ENCODE data around the gene ZNF322. TPM values are rescaled to one million over a fixed set of nuclear protein-coding genes. Genes with fewer than 3 reads are reported as not detected.

Gene ZNF322
- total and polyA plus RNA-seq, 2 of the 8 experiments (the other 6 are each of a cell fraction or from before 2014, with no cell fraction given) = 5.3 to 35.0 TPM

- no peak overlapping the region for H2AK5ac ChIP-seq (ENCODE audit: low read depth, low read length)
- no peaks in the 10 kb centered on the region for H3K27me3 ChIP-seq (replicated peaks in 1 of 4; ENCODE audit: control insufficient read depth in 3 of 4, extremely low read depth in 1 of 4, insufficient read depth in 3 of 4, low read length in 3 of 4)
- no peak overlapping the region for H4K8ac ChIP-seq (ENCODE audit: extremely low read depth, insufficient read depth, low read length)
- H3K9me3 ChIP-seq (ENCODE audit: insufficient read depth in 2 of 2, low read depth in 1 of 2, low read length in 1 of 2) = no peaks in the 10 kb centered on the region
- DNase-seq (ENCODE audit: low read depth in 1 of 2, low spot score in 2 of 2) = no peak
- H3K56ac ChIP-seq (replicated peaks; ENCODE audit: insufficient read length, low read depth, low read length) = no peak overlapping the region
- H3K23ac ChIP-seq (ENCODE audit: insufficient read length) = no peak overlapping the region
- no peak overlapping the region for H3K4me3 ChIP-seq (ENCODE audit: extremely low read depth in 1 of 4, insufficient read depth in 2 of 4, low read depth in 3 of 4, low read length in 4 of 4)
- no peaks in the 10 kb centered on the region for H3K4me1 ChIP-seq (replicated peaks in 1 of 4; ENCODE audit: control insufficient read depth in 3 of 4, insufficient read depth in 4 of 4, low read length in 3 of 4)
- H4K91ac ChIP-seq (replicated peaks; ENCODE audit: insufficient read length, low read length) = no peak overlapping the region
- H3K9ac ChIP-seq (replicated peaks in 1 of 4; ENCODE audit: extremely low read depth in 1 of 4, low read depth in 3 of 4, low read length in 3 of 4) = no peak overlapping the region
- H2BK12ac ChIP-seq (ENCODE audit: low read depth, low read length) = no peak overlapping the region
- no peak overlapping the region for H3K4me2 ChIP-seq (ENCODE audit: insufficient read depth in 1 of 2, low read depth in 2 of 2, low read length in 2 of 2)
- no peak overlapping the region for H2BK15ac ChIP-seq (ENCODE audit: low read length)
- peaks cover 0 to 27% (median 2%) of the 10 kb centered on the region in 4 experiments; a peak in 4 of 8 replicates for H3K36me3 ChIP-seq (ENCODE audit: control insufficient read depth in 2 of 4, insufficient read depth in 4 of 4, low read length in 3 of 4)
- H3K4ac ChIP-seq (replicated peaks; ENCODE audit: insufficient read length, low read depth, low read length) = no peak overlapping the region
- H2BK120ac ChIP-seq (replicated peaks; ENCODE audit: low read depth, low read length) = no peak overlapping the region
- FAIRE-seq = no peak
- no peak overlapping the region for H3K14ac ChIP-seq (ENCODE audit: insufficient read length)
- peaks cover 0 to 3% of the 10 kb centered on the region in 2 experiments for H4K20me1 ChIP-seq (replicated peaks in 1 of 2; ENCODE audit: control insufficient read depth in 1 of 2, insufficient read depth in 2 of 2, low read length in 2 of 2)
- peaks cover 0 to 46% of the 10 kb centered on the region in 2 experiments; a peak in 2 of 4 replicates for H3K79me2 ChIP-seq (ENCODE audit: control insufficient read depth in 1 of 2, insufficient read depth in 2 of 2, low read length in 2 of 2)
- ChIA-PET CTCF (ENCODE audit: partially characterized antibody) (interaction anchor here (1.6 kb wide), 1 partner anchor 9 kb away, joined by 4 read pairs; no protein-coding TSS in a partner anchor), POLR2A (ENCODE audit: partially characterized antibody) (no interaction called here)
- no peaks in the 10 kb centered on the region for H3K23me2 ChIP-seq (ENCODE audit: low read depth, low read length)
- H2BK5ac ChIP-seq (ENCODE audit: low read depth, low read length) = no peak overlapping the region
- H3K18ac ChIP-seq (ENCODE audit: extremely low read depth, low read length) = no peak overlapping the region
- TF ChIP-seq FOSL1 (IDR thresholded peaks at IDR 0.05; ENCODE audit: insufficient read depth, low read depth, low read length) (no peak), CREB1 (IDR thresholded peaks at IDR 0.05) (no peak), MAFK (IDR thresholded peaks at IDR 0.05; ENCODE audit: low read depth, low read length) (no peak), TAF1 (IDR thresholded peaks at IDR 0.05; ENCODE audit: low read depth, low read length) (no peak), BRCA1 (IDR thresholded peaks at IDR 0.05; ENCODE audit: low read depth, low read length) (no peak), CBX5 (IDR thresholded peaks at IDR 0.05; ENCODE audit: low read depth, low read length) (no peak), CHD1 (IDR thresholded peaks at IDR 0.05; ENCODE audit: low read depth, low read length) (no peak), POLR2A (IDR thresholded peaks at IDR 0.05; ENCODE audit: control extremely low read depth in 1 of 2, low read depth in 2 of 2, low read length in 2 of 2) (no peak), USF2 (IDR thresholded peaks at IDR 0.05; ENCODE audit: low read length) (no peak)
- H2BK20ac ChIP-seq (ENCODE audit: low read length) = no peak overlapping the region
- no peaks in the 10 kb centered on the region for H3K79me1 ChIP-seq (ENCODE audit: low read depth, low read length)
- no peak overlapping the region for H4K5ac ChIP-seq (ENCODE audit: insufficient read length, low read depth, low read length)
- H3K27ac ChIP-seq (ENCODE audit: low read depth, low read length) = no peak overlapping the region
- no peak overlapping the region for H2AFZ ChIP-seq (ENCODE audit: low read length)
Measured at GRCh38 chr6:26651133-26651781, 8.3 kb downstream of the ZNF322 start.

All from H1 (cell line).